Inflammatory macrophage (primary cell): Measurements from ENCODE around the gene ASIP.
"Not testable (repeated sequence)": the region's sequence is repeated elsewhere in the genome, so short reads cannot be mapped to it uniquely, and the experiment has no call there.

Experiments
- DNase-seq, 2 donors: peaks; one replicate each; pipeline ENCODE4 v3.0.0-alpha.2; 2020 to 2022

Gene ASIP

DNA sequence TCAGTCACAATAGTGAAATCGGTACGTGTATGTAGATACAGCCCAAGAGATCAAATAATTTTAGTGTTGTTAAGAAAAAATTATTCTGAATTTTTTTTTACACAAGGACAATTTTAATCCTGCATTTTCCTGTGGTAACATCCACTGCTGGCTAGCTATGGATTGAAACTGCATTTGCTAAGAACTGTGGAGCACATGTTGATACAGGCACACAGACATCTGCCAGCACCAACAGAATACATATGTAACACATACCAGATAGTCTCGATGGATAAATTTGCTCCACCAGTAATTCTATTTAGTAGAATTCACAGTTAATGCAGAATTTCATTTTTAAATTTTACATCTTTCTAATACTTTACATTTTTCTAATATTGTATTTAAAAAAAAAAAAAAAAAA lies 2.2 kb downstream of the ASIP start:
- DNase-seq: no peak

DNA sequence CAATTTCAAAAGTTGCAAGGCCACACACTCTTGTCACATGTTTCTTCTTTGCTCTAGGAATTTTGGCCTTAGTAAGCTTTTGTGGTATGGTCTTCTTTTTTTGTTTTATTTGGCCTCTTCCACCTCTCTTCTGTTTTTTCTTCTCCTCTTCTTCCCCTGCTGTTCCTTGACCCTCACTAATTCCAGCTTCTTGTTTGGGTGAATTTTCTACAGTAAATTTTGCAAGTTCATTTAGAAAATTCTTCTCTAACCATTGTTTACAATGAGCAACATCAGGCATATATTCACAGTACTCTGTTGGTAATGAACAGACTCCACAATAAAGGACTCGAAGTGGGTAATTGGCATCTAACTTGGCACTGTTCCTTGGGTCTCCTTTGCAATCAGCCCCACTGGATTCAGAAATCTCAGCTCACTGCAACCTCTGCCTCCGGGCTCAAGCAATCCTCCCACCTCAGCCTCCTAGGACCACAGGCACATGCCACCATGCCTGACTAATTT lies 5.0 kb downstream of the ASIP start:
- DNase-seq: no peak

DNA sequence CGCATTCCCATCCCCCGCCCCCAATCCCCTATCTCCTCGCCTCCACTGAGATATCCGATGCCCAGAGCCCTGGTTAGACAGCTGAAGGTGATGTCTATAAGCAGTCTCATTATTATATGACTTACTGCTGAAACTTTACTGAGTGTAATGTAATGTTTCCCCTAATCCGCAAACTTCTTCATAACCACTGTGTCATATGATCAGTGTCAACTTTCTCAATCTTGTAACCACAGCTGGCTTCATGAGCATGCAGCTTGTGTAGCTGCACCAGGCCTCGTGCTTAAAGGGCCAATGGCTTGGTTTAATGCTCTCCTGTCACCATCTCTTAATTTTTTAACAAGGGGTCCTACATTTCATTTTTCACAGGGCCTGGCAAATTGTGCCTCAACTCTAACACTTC lies 8.1 kb downstream of the ASIP start:
- peak; percentile 93 to 95 for DNase-seq

DNA sequence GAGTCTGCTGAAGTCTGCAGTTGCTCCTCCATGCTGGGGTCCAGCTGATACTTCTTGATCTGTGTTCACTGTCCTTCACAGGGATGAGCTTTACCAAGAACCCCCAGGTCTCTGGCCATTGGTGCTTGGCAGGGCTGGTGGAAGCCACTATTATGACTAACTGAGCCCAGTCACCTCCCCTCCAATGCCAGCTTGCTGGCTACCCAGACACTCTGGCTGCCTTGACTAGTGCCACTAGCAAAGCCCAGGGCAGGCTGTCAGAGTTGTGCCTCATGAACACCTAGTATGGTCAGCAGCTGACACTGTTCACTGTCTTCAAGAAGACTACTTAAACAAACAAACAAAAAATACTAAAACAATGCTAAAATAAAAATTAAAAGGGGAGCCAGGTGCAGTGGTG lies 8.8 kb downstream of the ASIP start:
- no peak for DNase-seq

- peak; percentile 25 to 26 for DNase-seq
These were observed 10.4 kb downstream of the ASIP start for GRCh38 chr20:34251619-34252018.

- DNase-seq: not testable (repeated sequence)
These were observed 11.3 kb downstream of the ASIP start for GRCh38 chr20:34252431-34253086.

- DNase-seq: no peak
These were observed 13.8 kb downstream of the ASIP start for GRCh38 chr20:34254979-34255378.

- DNase-seq: no peak
These were observed 15.5 kb downstream of the ASIP start for GRCh38 chr20:34256629-34257124.

GRCh38 chr20:34260208-34260942 lies 19.2 kb downstream of the ASIP start:
- no peak for DNase-seq

- DNase-seq: peak; percentile 92
These were observed 21.5 kb downstream of the ASIP start for GRCh38 chr20:34262488-34263288.

DNA sequence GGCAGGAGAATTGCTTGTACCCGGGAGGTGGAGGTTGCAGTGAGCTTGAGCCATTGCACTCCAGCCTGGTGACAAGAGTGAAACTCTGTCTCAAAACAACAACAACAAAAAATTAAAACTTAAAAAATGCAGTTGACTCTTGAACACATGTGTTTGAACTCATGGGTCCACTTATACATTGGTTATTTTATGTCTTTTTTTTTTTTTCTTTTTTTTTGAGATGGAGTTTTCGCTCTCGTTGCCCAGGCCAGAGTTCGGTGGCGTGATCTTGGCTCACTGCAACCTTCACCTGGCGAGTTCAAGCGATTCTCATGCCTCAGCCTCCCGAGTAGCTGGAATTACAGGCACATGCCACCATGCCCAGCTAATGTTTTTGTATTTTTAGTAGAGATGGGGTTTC lies 22.2 kb downstream of the ASIP start:
- not testable (repeated sequence) for DNase-seq

GRCh38 chr20:34264141-34264540 lies 22.9 kb downstream of the ASIP start:
- DNase-seq: no peak

DNA sequence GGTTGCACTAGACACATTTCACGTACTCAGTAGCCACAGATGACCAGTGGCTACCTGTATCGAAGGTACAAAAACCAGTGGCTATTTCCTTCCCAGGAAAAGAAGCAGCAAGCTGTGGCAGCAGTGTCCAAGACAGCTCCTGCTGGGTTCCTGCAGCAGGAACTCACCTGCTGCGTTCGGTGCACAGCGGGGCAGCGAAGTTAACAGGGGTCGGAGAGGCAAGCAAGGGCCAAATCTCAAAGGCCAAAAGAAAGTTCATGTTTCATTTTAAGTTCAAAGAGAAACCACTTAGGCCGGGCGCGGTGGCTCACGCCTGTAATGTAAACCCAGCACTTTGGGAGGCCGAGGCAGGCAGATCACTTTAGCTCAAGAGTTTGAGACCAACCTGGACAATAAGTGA lies 26.9 kb downstream of the ASIP start:
- no peak for DNase-seq

GRCh38 chr20:34268851-34269636 lies 27.8 kb downstream of the ASIP start:
- peak in 1 of 2 donors; percentile 37 for DNase-seq

DNA sequence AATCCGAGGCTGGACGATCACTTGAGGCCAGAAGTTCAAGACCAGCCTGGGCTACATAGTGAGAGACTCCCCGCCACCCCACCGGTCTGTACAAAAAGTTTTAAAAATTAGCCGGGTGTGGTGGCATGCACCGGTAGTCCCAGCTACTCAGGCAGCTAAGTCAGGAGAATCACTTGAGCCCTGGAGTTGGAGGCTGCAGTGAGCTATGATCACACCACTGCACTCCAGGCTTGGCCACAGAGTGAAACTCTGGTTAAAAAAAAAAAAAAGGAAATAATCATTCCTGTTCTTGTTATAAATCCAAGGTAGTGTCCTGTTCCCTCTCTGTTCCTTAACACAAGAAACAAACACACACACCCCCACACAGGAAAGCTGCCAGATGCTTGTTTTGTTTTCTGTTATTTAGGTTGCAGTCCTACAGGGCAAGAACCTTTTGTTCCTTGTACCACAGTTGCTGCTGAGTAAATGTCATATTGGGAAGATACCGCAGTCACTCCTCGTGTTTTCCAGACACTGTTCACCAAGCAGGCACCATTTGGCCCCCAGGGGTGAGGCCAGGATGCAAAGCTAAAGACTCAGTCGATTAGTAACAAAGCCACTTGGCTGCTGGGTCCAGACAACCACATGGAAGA lies 28.9 kb downstream of the ASIP start:
- no peak for DNase-seq

GRCh38 chr20:34271956-34272355 lies 30.7 kb downstream of the ASIP start:
- DNase-seq: no peak

GRCh38 chr20:34274694-34275093 lies 33.5 kb downstream of the ASIP start:
- no peak for DNase-seq

DNA sequence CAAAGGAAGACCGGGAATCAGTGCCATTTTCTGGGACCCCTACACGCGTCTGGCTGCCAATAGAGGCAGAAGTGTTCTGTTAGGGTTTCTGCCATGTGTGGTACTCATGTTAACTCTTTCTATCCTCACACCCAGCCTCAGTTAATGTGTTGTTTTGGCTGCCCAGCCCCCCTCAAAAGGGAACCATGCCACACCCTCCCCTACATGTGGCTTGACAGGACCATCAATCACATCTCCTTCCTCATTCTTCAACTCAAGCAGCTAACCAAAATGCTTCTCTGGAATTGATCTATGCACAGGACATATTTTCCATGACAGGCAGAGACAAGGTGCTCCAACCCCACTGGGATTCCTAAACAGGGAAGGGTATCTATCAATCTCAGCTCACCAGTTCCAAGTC lies 40.0 kb downstream of the ASIP start:
- DNase-seq: no peak

DNA sequence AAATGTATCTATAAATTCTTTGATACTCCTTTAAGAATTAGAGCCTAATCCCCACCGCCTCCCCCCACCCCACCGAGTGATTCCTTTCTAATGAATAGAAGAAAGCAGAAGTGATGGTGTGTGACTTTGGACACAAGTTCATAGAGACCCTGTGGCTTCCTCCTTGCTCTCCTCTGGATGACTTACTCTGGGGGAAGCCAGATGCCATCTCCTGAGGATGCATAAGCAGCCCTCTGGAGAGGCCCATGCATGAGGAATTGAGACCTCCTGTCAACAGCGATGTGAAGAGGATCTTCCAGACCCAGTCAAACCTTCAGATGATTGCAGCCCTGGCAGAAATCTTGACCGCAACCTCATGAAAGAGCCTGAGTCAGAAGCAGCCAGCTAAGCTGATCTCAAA lies 40.8 kb downstream of the ASIP start:
- peak; percentile 31 to 55 for DNase-seq

DNA sequence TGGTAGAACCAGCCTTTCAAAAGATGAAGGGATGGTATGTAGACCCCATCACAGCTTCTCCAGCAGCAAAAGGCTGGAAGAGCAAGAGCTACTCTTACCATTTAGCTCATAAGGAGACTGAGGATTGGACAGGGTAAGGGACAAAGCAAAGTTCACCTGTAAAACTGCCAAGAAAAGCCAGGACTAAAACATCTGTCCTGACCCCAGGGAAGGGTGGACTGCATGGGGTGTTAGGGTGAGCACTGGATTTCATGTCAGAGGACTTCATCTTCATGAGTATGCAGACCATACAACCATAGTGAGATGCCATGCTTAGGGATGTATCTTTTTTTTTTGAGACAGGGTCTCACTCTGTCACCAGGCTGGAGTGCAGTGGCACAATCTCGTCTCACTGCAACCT lies 42.6 kb downstream of the ASIP start:
- no peak for DNase-seq

GRCh38 chr20:34285450-34285849 lies 44.2 kb downstream of the ASIP start:
- no peak for DNase-seq

GRCh38 chr20:34287500-34287899 lies 46.3 kb downstream of the ASIP start:
- not testable (repeated sequence) for DNase-seq
